Activated CD4-positive, alpha-beta T cell treated with anti-CD3 and anti-CD28 coated beads for 36 hours (primary cell): ENCODE results near the gene CCDC116. TPM values are rescaled to one million over a fixed set of nuclear protein-coding genes. Genes with fewer than 3 reads are reported as not detected.

Experiments
- ATAC-seq: fragments of 200-7000 bp; cut with Tn5 transposase; one replicate; pipeline ENCODE4 v1.10.0; 2021; ENCODE audit warnings: mild to moderate bottlenecking, moderate library complexity
- CTCF ChIA-PET: fragments of 350-600 bp; sonication (Branson Sonifier 250); formaldehyde crosslinking; loops from one replicate; lab custom pipeline; 2021; ENCODE audit warnings: antibody characterized with exemption; lab: Charles Lee
- POLR2A ChIA-PET: fragments of 350-600 bp; sonication (Branson Sonifier 250); formaldehyde crosslinking; loops from one replicate; lab custom pipeline; 2021; ENCODE audit warnings: antibody characterized with exemption, inconsistent platforms; lab: Charles Lee
- DNase-seq: peaks from one replicate; pipeline ENCODE4 v3.0.0-alpha.2; 2020
- H3K27ac Mint-ChIP-seq: one replicate; pipeline ENCODE4 v1.8.0; 2021; ENCODE audit warnings: mixed read lengths
- H3K27me3 Mint-ChIP-seq: one replicate; pipeline ENCODE4 v1.8.0; 2021; ENCODE audit warnings: mixed read lengths
- H3K36me3 Mint-ChIP-seq: one replicate; pipeline ENCODE4 v1.8.0; 2021; ENCODE audit warnings: low read depth, mixed read lengths
- H3K4me1 Mint-ChIP-seq: one replicate; pipeline ENCODE4 v1.8.0; 2021; ENCODE audit warnings: mixed read lengths
- H3K4me3 Mint-ChIP-seq: one replicate; pipeline ENCODE4 v1.8.0; 2021; ENCODE audit warnings: mild to moderate bottlenecking, moderate library complexity, mixed read lengths
- H3K9me3 Mint-ChIP-seq: one replicate; pipeline ENCODE4 v1.8.0; 2021; ENCODE audit warnings: low read depth, mixed read lengths
- intact Hi-C, 2 experiments: fragments of 100-400 bp; cut with DNase I in 1 of 2; cut with micrococcal nuclease in 1 of 2; formaldehyde crosslinking; loops; one replicate each; pipeline versions ENCODE4 v1.14.2 to v1.15.1; 2022 to 2024; cut with DNase I, micrococcal nuclease
- total RNA-seq, 2 experiments: library from RNA; stranded (reverse); gene quantifications; one replicate each; pipeline ENCODE4 v1.2.3, GENCODE V29; 2021

The CCDC116 gene
- total RNA-seq, 2 experiments from 2014 or later = 0.23 to 0.33 TPM

- H3K4me1 Mint-ChIP-seq = peaks cover 23% of the 10 kb centered on the region
- POLR2A ChIA-PET = interaction anchor here (0.7 kb wide), 1 partner anchor 16 kb away, joined by 3 read pairs; no protein-coding TSS in a partner anchor
Measured at GRCh38 chr22:21624880-21625791, 7.4 kb upstream of the CCDC116 start.

GRCh38 chr22:21626073-21626734 is 6.4 kb upstream of the CCDC116 start:
- intact Hi-C loops = loop anchor here in 1 of 2 experiments (5.0 kb wide), 1 partner anchor 39 kb away; no protein-coding TSS in a partner anchor
- DNase-seq (no peak), ATAC-seq (no peak)
- POLR2A ChIA-PET = interaction anchor here (0.6 to 4.0 kb wide), 2 partner anchors 17 to 172 kb away, joined by 8 to 36 read pairs; partner anchors contain the start of gene SDF2L1
- peak overlapping the region; percentile 83 for H3K27ac Mint-ChIP-seq
- CTCF ChIA-PET = interaction anchor here (0.6 to 10.9 kb wide), 3 partner anchors 8 to 17 kb away, joined by 3 to 209 read pairs (median 4); partner anchors contain the start of gene SDF2L1
- peaks cover 31% of the 10 kb centered on the region for H3K4me1 Mint-ChIP-seq
- H3K4me3 Mint-ChIP-seq = no peak overlapping the region
- H3K36me3 Mint-ChIP-seq = peaks cover 38% of the 10 kb centered on the region
- no peaks in the 10 kb centered on the region for H3K27me3 Mint-ChIP-seq
- no peaks in the 10 kb centered on the region for H3K9me3 Mint-ChIP-seq

More at GRCh38 chr22:21624880-21625791, 7.4 kb upstream of the CCDC116 start:
- Mint-ChIP-seq H3K27me3 (no peaks in the 10 kb centered on the region), H3K27ac (peak overlapping the region; percentile 55), H3K4me3 (no peak overlapping the region), H3K9me3 (no peaks in the 10 kb centered on the region), H3K36me3 (peaks cover 38% of the 10 kb centered on the region)
- ATAC-seq = no peak
- CTCF ChIA-PET = interaction anchor here (0.6 to 1.6 kb wide), 5 partner anchors 11 to 26 kb away, joined by 3 to 6 read pairs (median 3); no protein-coding TSS in a partner anchor
- intact Hi-C loops = loop anchor here in 1 of 2 experiments (5.0 kb wide), 1 partner anchor 38 kb away; no protein-coding TSS in a partner anchor
- DNase-seq = no peak

- intact Hi-C loops = loop anchor here in 1 of 2 experiments (5.0 kb wide), 1 partner anchor 40 kb away; no protein-coding TSS in a partner anchor
- ATAC-seq = no peak
- no peak for DNase-seq
- peaks cover 35% of the 10 kb centered on the region for H3K36me3 Mint-ChIP-seq
- ChIA-PET POLR2A (interaction anchor here (0.6 to 4.0 kb wide), 2 partner anchors 16 to 171 kb away, joined by 8 to 36 read pairs; partner anchors contain the start of gene SDF2L1), CTCF (interaction anchor here (0.6 to 10.9 kb wide), 4 partner anchors 9 to 16 kb away, joined by 3 to 209 read pairs (median 4); partner anchors contain the start of gene SDF2L1)
- no peaks in the 10 kb centered on the region for H3K9me3 Mint-ChIP-seq
- H3K4me3 Mint-ChIP-seq = peak overlapping the region; percentile 41
- H3K27me3 Mint-ChIP-seq = no peaks in the 10 kb centered on the region
- H3K27ac Mint-ChIP-seq = peak overlapping the region; percentile 83
- H3K4me1 Mint-ChIP-seq = peaks cover 31% of the 10 kb centered on the region
Measured at GRCh38 chr22:21626735-21627469, 5.7 kb upstream of the CCDC116 start.

GRCh38 chr22:21628386-21629254 is 3.9 kb upstream of the CCDC116 start:
- intact Hi-C loops = loop anchor here (1.0 to 5.0 kb wide), 5 partner anchors 14 to 770 kb away; partner anchors contain the start of genes PI4KA (in 1 of the 2), PPIL2 (in 1 of the 2) and SDF2L1 (in 1 of the 2)
- DNase-seq = no peak
- ChIA-PET CTCF (interaction anchor here (0.8 to 10.9 kb wide), 17 partner anchors 7 to 1391 kb away, joined by 3 to 209 read pairs (median 4); partner anchors contain the start of gene SDF2L1), POLR2A (interaction anchor here (0.7 to 4.0 kb wide), 6 partner anchors 13 to 626 kb away, joined by 3 to 36 read pairs (median 4); partner anchors contain the start of genes SDF2L1 and THAP7)
- no peaks in the 10 kb centered on the region for H3K9me3 Mint-ChIP-seq
- peaks cover 26% of the 10 kb centered on the region for H3K36me3 Mint-ChIP-seq
- H3K4me3 Mint-ChIP-seq = peak overlapping the region; percentile 83
- H3K27me3 Mint-ChIP-seq = no peaks in the 10 kb centered on the region
- ATAC-seq = peak; percentile 4
- H3K4me1 Mint-ChIP-seq = peaks cover 36% of the 10 kb centered on the region
- H3K27ac Mint-ChIP-seq = peak overlapping the region; percentile 93

GRCh38 chr22:21629255-21630149 is 3.1 kb upstream of the CCDC116 start, which contains the start of gene YDJC:
Gene YDJC (minus strand): TSS chr22:21630022. CDS start chr22:21630014, 8 bp downstream.
- intact Hi-C loops = loop anchor here (1.0 to 5.0 kb wide), 9 partner anchors 13 to 771 kb away; partner anchors contain the start of genes SDF2L1 (in 2 of the 2), PI4KA (in 1 of the 2), PPIL2 (in 1 of the 2) and YPEL1 (in 1 of the 2)
- DNase-seq (peak; percentile 98), ATAC-seq (peak; percentile 88)
- no peaks in the 10 kb centered on the region for H3K9me3 Mint-ChIP-seq
- H3K27ac Mint-ChIP-seq = peak within 1 kb of the TSS; percentile 93
- POLR2A ChIA-PET = interaction anchor here (0.5 to 4.0 kb wide), 8 partner anchors 13 to 627 kb away, joined by 3 to 36 read pairs (median 4); partner anchors contain the start of genes SDF2L1 and THAP7
- H3K36me3 Mint-ChIP-seq = peaks cover 21% of the 10 kb centered on the region
- peaks cover 34% of the 10 kb centered on the region for H3K4me1 Mint-ChIP-seq
- H3K27me3 Mint-ChIP-seq = no peaks in the 10 kb centered on the region
- CTCF ChIA-PET = interaction anchor here (0.6 to 10.9 kb wide), 17 partner anchors 8 to 308 kb away, joined by 3 to 209 read pairs (median 4); partner anchors contain the start of genes PPIL2 and SDF2L1
- peak within 1 kb of the TSS; percentile 83 for H3K4me3 Mint-ChIP-seq

GRCh38 chr22:21631025-21631424 is 1.5 kb upstream of the CCDC116 start:
- Mint-ChIP-seq H3K4me1 (peaks cover 32% of the 10 kb centered on the region), H3K27ac (no peak overlapping the region), H3K9me3 (no peaks in the 10 kb centered on the region), H3K27me3 (no peaks in the 10 kb centered on the region), H3K4me3 (peak overlapping the region; percentile 28), H3K36me3 (peaks cover 21% of the 10 kb centered on the region)
- POLR2A ChIA-PET = interaction anchor here (0.7 to 3.2 kb wide), 4 partner anchors 11 to 235 kb away, joined by 3 to 21 read pairs (median 4); partner anchors contain the start of gene SDF2L1
- no peak for ATAC-seq
- no peak for DNase-seq
- CTCF ChIA-PET = interaction anchor here (0.9 to 10.9 kb wide), 8 partner anchors 10 to 62 kb away, joined by 3 to 209 read pairs (median 4); partner anchors contain the start of gene SDF2L1
- intact Hi-C loops = no loop called here

- Mint-ChIP-seq H3K9me3 (no peaks in the 10 kb centered on the region), H3K4me3 (no peak overlapping the region), H3K27me3 (no peaks in the 10 kb centered on the region), H3K4me1 (peaks cover 17% of the 10 kb centered on the region), H3K27ac (no peak overlapping the region), H3K36me3 (peaks cover 7% of the 10 kb centered on the region)
- DNase-seq (no peak), ATAC-seq (no peak)
- ChIA-PET POLR2A (interaction anchor here (3.2 kb wide), 1 partner anchor 9 kb away, joined by 21 read pairs; the partner anchor contains the start of gene SDF2L1), CTCF (interaction anchor here (10.9 kb wide), 1 partner anchor 10 kb away, joined by 209 read pairs; the partner anchor contains the start of gene SDF2L1)
- intact Hi-C loops = no loop called here
Measured at GRCh38 chr22:21632931-21633330, 371 bp downstream of the CCDC116 start.

GRCh38 chr22:21633481-21633880 is 921 bp downstream of the CCDC116 start:
- Mint-ChIP-seq H3K27me3 (no peaks in the 10 kb centered on the region), H3K36me3 (peaks cover 2% of the 10 kb centered on the region), H3K27ac (no peak overlapping the region), H3K9me3 (no peaks in the 10 kb centered on the region), H3K4me3 (no peak overlapping the region), H3K4me1 (peaks cover 13% of the 10 kb centered on the region)
- DNase-seq = no peak
- no peak for ATAC-seq
- ChIA-PET POLR2A (no interaction called here), CTCF (interaction anchor here (10.9 kb wide), 1 partner anchor 10 kb away, joined by 209 read pairs; the partner anchor contains the start of gene SDF2L1)
- intact Hi-C loops = no loop called here
